Left renal pelvis (tissue), 4 donors: ENCODE measurements around the gene CASKIN1. TPM values are rescaled to one million over a fixed set of nuclear protein-coding genes. Genes with fewer than 3 reads are reported as not detected.
"Not testable (repeated sequence)": the region's sequence is repeated elsewhere in the genome, so short reads cannot be mapped to it uniquely, and the experiment has no call there.

Experiments used
- DNase-seq, 4 donors: peaks; one replicate each; pipeline ENCODE4 v3.0.0-alpha.2; 2013; ENCODE audit warnings: low read depth in 4 of 4, low spot score in 3 of 4
- polyA plus RNA-seq, 4 donors: library from polyadenylated mRNA; unstranded; fragments of 120-200 nt; gene quantifications; one replicate each; pipeline ENCODE4 v1.2.1, GENCODE V29; 2013; ENCODE audit not compliant: insufficient read length in 4 of 4

CASKIN1 gene
- polyA plus RNA-seq, 4 donors, result 0.79 to 2.4 (median 1.4) TPM

DNA sequence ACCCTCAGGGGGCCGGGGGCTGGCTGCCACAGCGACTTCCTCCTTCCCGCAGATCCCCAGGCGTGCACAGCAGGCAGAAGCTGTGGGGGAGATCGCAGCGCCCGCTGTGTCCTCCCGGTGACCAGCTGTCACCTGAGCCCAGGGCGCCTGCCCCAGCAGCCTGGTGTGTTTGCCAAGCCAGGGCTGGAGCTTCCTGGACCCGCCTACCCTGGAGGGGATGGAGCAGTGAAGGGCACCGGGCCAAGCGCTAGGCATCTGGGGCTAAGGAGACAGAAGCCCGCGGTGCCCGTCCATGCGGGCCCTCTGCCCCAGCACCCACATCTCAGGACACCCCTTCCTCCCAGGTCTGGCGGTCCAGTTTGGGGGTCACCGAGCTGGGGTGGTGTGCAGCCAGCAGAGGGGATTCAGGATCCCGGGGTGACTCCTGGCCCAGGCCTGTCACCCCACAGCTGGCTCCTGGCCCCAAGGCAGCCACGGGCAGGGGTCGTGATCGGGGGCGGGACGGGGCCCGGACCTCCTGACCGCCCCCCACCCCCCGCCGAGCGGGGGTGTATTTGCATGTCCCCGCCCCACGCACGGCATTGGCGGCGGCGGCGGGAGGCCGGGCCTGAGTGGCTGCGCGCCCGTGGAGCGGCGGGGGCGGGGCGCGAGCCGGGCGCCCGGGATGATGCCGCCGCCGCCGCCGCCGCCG, 48.3 kb downstream of the CASKIN1 start, which contains the start of gene RAB26:
Gene RAB26 (plus strand): TSS at position 645 of the 691 bp plus-strand sequence. CDS start 159 bp downstream, outside the sequence.
- peak in 1 of 4 donors; percentile 47 for DNase-seq

DNA sequence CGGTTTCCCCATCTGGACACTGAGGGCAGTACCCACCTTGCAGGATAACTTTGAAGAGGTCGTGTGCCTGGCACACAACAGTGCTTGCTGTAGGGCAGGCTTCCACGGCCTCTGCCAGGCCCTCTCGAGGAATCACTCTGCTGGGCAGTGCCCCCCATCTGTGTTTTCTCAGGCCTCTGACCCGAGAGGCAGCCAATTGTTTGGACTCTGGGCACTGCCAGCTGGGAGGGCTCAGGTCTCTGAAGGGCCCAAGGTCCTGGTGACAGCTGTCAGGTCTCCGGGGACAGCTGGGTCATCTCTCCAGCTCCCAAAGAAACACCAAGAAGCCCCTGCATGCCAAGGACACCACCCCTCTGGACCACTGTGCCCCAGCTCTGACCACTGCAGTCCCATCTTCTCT, 49.0 kb downstream of the CASKIN1 start:
- DNase-seq, result no peak

DNA sequence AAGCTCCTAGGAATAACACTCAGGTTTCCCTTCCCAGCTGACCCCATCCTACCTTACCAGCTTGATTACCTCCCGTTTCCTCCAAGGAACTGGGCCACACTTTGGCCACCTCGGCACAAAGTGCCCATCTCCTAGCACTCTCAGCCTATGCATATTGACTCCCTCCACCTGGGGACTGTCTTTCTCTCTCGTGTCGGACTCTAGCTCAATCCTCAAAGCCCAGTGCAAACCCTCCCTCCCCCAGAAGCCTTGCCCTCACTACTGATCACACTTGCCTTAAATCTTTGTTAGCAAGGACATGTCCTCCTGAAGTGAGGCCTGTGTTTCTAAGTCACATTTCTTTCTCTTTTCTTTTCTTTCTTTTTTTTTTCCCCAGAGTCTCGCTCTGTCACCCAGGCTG, 50.6 kb downstream of the CASKIN1 start:
- no peak for DNase-seq

DNA sequence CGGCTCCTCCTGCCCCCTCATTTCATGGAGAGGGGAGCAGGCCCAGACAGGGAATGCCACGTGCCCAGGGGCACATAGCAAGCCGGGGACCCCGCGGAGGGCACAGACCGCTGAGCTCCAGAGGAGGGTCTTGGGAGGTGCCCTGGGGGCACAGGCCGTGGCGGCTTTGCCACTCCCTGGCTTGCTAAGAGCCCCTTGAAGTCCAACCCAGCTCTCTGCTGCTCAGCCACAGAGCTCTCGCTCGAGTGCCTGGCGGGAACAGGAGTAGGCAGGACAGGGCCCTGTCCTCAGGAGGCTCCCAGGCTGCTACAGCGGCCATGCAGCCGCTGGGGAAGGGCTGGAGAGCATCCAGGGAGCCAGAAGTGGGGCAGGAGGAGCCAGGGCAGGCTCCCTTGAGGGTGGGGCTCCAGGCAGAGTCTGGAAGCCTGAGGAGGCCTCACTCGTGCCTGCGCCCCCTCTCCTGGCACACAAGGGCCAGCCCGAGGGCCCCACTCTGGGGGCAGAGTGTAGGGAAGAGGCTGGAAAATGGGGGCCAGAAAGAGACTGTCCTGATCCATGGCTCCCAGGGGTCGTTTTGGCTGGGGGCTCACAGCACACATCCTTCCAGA, 52.4 kb downstream of the CASKIN1 start:
- DNase-seq, result no peak

DNA sequence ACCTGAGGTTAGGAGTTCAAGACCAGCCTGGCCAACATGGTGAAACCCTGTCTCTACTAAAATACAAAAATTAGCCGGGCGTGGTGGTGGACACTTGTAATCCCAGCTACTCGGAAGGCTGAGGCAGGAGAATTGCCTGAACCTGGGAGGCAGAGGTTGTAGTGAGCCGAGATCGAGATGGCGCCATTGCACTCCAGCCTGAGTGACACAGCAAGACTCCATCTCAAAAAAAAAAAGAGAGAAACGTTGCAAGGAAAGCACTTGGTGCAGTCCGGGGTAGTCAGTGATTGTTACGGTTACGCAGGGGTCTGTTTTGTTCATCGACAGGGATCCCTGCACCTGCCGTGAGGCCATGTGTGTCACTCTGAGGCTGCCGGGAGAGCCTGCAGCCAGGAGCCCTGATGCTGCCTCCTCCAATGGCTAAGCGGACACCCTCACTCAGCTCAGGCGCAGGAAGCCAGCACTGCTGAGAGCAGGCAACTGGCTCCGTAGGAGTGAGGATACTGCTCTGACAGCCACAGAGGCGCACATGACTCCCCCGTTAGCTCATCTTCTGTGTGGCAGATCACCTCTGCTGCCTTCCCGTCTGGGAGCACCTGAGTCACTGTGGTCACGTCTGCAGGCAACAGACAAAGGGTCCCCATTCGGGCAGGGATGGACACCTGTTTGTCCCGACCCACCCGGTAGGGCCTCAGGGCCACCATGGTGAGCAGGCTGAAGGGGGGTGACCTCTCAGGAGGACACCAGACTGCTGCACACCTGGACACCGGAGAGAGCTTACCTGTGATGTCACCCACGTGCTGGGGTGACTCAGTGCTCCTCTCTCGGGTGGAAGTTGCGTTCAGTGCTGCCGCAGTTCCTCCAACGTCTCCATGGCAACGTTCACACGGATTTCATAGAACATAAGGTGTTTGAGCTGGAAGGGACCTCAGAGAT, 53.2 kb downstream of the CASKIN1 start:
- DNase-seq, result no peak

DNA sequence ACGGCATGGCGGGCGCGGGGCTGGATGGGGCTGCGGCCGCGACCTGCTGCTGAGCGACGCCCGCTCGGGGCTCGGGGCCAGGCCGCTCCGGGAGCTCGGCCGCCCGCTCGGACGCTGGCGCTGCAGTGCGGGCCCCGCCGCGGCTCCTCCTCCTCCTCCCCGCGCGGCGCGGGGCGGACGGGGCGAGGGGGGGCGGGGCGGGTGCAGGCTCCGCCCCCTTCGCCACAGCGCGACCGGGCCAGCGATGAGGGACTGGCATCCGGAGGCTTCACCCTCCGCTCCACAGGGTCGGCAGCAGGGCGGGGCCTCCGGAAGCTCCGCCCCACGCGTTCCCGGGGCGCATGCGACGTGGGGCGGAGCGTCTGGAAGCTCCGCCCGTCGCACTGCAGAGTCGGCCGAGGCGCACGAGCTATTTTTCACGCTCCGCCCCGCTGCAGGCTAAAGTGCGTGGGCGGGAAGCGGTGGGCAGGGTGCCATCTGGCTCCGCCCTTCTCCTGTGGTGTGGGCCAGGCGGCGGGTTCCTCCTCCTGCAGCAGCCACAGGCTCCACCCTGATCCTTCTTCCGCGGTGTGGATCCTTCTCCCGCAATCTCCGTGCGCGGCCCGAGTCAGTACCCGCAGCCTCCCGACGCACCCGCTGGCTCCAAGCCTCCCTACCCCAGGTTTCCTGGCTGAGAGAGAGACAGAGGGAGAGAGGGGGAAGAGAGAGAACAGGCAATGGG, 60.5 kb downstream of the CASKIN1 start, which contains the start of gene PKD1:
Gene PKD1 (minus strand): TSS at position 129 of the 721 bp plus-strand sequence. CDS start 209 bp downstream, outside the sequence.
- peak in 3 of 4 donors; percentile 84 to 88 (median 84) for DNase-seq

DNA sequence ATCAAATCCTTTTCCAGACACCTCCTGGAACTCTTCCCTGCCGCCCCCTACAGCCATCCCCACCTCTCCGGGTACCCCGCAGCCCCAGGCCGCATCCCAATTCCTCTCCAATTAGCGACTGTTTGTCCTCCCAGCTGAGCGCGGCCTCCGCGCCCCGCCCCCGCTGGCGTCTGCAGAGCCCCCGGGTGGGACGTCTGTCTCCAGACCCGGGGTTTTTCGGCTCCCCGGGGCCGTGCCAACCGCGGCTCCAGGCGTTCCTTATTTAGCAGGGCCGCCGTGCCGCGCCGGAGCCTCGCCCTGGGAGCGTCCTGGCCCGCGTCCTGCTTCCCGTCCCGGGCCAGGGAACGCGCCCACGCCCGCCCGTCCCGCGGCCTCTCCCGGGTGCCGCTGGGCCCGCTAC, 61.3 kb downstream of the CASKIN1 start:
- DNase-seq, result not testable (repeated sequence)

DNA sequence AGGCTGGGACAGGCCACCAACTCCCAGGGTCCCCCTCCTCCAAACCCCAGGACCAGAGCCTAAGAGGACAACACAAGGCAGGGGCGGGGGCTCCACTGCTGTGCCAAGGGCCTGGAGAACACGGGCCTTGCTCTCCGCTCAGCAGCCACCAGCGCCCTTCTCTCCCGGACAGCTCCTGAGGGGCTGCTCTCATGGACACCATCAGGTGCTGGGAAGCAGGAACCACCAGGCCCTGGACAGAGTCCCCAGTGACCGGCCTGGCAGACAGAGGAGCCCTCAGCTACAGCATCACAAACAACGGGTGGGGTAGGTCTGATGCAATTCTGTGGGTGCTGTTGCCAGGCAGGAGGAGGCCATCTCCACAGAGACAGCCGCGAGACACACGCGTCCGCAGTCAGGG, 62.6 kb downstream of the CASKIN1 start:
- DNase-seq, result not testable (repeated sequence)

DNA sequence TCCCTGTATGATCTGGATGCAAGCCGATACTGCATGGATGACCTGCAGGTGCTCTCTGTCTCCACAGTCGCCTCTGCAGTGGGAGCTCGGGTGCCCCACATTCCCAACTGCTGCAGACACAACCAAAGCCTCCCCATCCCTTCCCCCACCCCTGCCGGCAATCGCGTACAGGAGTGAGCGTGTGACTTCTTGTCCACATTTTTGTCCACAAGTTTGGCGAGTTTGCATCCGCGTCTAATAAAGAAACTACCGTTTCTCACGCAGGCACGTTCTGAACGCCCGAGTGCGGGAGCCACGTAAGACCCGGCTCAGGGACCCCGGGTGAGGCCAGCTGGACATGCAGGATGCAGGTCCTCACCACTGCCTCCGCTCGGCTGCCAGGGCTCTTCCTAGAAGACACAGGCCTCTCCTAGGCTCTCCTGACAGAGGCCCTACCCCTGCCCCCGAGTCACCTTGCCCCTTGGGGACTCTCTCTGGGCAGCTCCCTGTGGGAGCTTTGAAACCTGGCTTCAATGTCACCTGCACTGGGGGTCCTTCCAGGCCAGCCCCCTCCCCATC, 66.4 kb downstream of the CASKIN1 start:
- not testable (repeated sequence) for DNase-seq

DNA sequence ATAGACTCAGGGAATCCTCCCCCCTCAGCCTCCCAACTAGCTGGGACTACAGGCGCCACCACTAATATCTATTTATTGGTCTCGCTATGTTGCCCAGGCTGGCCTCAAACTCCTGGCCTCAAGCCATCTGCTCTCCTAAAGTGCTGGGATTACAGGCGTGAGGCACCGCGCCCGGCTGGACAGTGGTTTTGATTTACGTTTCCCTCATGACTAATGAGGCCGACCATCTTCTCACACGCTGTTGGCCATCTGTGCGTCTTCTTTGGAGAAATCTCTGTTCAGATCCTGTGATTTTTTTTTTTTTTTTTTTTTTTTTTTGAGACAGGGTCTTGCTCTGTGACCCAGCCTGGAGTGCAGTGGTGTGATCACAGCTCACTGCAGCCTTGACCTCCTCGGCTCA, 67.2 kb downstream of the CASKIN1 start:
- not testable (repeated sequence) for DNase-seq

DNA sequence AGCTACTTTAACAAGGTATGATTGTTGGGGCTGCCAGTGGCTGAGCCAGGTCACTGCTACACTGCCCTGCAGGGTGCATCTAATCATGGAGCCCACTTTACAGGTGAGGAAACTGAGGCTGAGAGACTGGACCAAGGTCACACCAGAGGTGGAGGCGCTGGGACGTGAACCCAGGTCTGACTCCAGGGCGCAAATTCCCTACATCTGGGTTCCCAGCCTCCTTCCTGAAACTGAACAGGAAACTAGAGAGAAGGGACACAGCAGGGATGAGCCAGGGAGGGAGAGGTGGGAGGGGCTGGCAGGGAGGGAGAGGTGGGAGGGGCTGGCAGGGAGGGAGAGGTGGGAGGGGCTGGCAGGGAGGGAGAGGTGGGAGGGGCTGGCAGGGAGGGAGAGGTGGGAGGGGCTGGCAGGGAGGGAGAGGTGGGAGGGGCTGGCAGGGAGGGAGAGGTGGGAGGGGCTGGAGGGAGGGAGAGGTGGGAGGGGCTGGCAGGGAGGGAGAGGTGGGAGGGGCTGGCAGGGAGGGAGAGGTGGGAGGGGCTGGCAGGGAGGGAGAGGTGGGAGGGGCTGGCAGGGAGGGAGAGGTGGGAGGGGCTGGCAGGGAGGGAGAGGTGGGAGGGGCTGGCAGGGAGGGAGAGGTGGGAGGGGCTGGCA, 68.7 kb downstream of the CASKIN1 start:
- DNase-seq, result not testable (repeated sequence)

Other genes starting within 250 kb of the CASKIN1 start
- gene RPL3L, start 241.9 kb downstream of the CASKIN1 start, polyA plus RNA-seq, result under 1 TPM; 0.09 to 0.34 (median 0.13) TPM
- gene NDUFB10, start 237.1 kb downstream of the CASKIN1 start, polyA plus RNA-seq, result 100 to 1,000 TPM in 3 of 4 donors, 10 to 100 TPM in 1; 86.4 to 134 (median 128) TPM
- gene RPS2, start 231.8 kb downstream of the CASKIN1 start, polyA plus RNA-seq, result 1,000 to 10,000 TPM; 1,831 to 2,075 (median 1,960) TPM
- gene RNF151, start 229.7 kb downstream of the CASKIN1 start, polyA plus RNA-seq, result not detected
- 10 to 100 TPM; 25.1 to 46.9 (median 29.1) TPM for gene TBL3, start 224.6 kb downstream of the CASKIN1 start, polyA plus RNA-seq
- gene NOXO1, start 215.1 kb downstream of the CASKIN1 start, polyA plus RNA-seq, result 1 to 10 TPM in 1 of 4 donors, under 1 TPM in 3; 0.45 to 3.0 (median 0.78) TPM
- 10 to 100 TPM; 17.3 to 29.2 (median 23.9) TPM for gene GFER, start 212.4 kb downstream of the CASKIN1 start, polyA plus RNA-seq
- 1 to 10 TPM; 1.7 to 3.1 (median 1.9) TPM for gene SYNGR3, start 206.6 kb downstream of the CASKIN1 start, polyA plus RNA-seq
- 10 to 100 TPM; 16.9 to 28.3 (median 18.9) TPM for gene ZNF598, start 186.8 kb downstream of the CASKIN1 start, polyA plus RNA-seq
- 10 to 100 TPM in 1 of 4 donors, 1 to 10 TPM in 3; 4.2 to 12.3 (median 7.3) TPM for gene NPW, start 176.8 kb downstream of the CASKIN1 start, polyA plus RNA-seq
- gene NHERF2, start 169.7 kb downstream of the CASKIN1 start, polyA plus RNA-seq, result 100 to 1,000 TPM; 102 to 161 (median 104) TPM
- gene NTHL1, start 148.8 kb downstream of the CASKIN1 start, polyA plus RNA-seq, result 10 to 100 TPM; 15.8 to 27.1 (median 17.5) TPM
- 100 to 1,000 TPM; 121 to 183 (median 146) TPM for gene TSC2, start 148.6 kb downstream of the CASKIN1 start, polyA plus RNA-seq
- gene PKD1, start 60.7 kb downstream of the CASKIN1 start, polyA plus RNA-seq, result 100 to 1,000 TPM in 2 of 4 donors, 10 to 100 TPM in 2; 51.6 to 119 (median 94.0) TPM
- gene RAB26, start 48.0 kb downstream of the CASKIN1 start, polyA plus RNA-seq, result 1 to 10 TPM; 1.9 to 4.0 (median 2.4) TPM
- gene TRAF7, start 40.8 kb downstream of the CASKIN1 start, polyA plus RNA-seq, result 10 to 100 TPM; 41.7 to 56.9 (median 50.5) TPM
- gene MLST8, start 8.8 kb upstream of the CASKIN1 start, polyA plus RNA-seq, result 10 to 100 TPM; 32.8 to 55.0 (median 40.7) TPM
- gene BRICD5, start 14.3 kb upstream of the CASKIN1 start, polyA plus RNA-seq, result 10 to 100 TPM in 1 of 4 donors, 1 to 10 TPM in 3; 4.6 to 11.5 (median 5.4) TPM
- gene PGP, start 18.2 kb upstream of the CASKIN1 start, polyA plus RNA-seq, result 10 to 100 TPM in 3 of 4 donors, 1 to 10 TPM in 1; 7.3 to 19.3 (median 13.3) TPM
- 10 to 100 TPM; 13.8 to 24.3 (median 15.7) TPM for gene E4F1, start 27.0 kb upstream of the CASKIN1 start, polyA plus RNA-seq
- 1 to 10 TPM in 1 of 4 donors, under 1 TPM in 3; 0.63 to 2.0 (median 0.90) TPM for gene DNASE1L2, start 39.8 kb upstream of the CASKIN1 start, polyA plus RNA-seq
- gene ECI1, start 55.0 kb upstream of the CASKIN1 start, polyA plus RNA-seq, result 10 to 100 TPM; 30.5 to 89.5 (median 58.5) TPM
- gene RNPS1, start 71.5 kb upstream of the CASKIN1 start, polyA plus RNA-seq, result 100 to 1,000 TPM; 146 to 214 (median 201) TPM
- 10 to 100 TPM in 1 of 4 donors, 1 to 10 TPM in 3; 5.0 to 15.4 (median 5.9) TPM for gene ABCA3, start 144.1 kb upstream of the CASKIN1 start, polyA plus RNA-seq
- gene CCNF, start 232.8 kb upstream of the CASKIN1 start, polyA plus RNA-seq, result 10 to 100 TPM in 2 of 4 donors, 1 to 10 TPM in 2; 7.8 to 11.9 (median 10.3) TPM